Myometrial cell (primary cell): ENCODE measurements around the gene SESTD1. TPM values are rescaled to one million over a fixed set of nuclear protein-coding genes. Genes with fewer than 3 reads are reported as not detected.

Experiments used
- total RNA-seq: library from RNA; depleted of rRNA; stranded (reverse); fragments of >200 nt; gene quantifications from 2 replicates; pipeline ENCODE4 v1.2.3, GENCODE V29; 2015

Gene SESTD1
- total RNA-seq: 6.4 and 9.8 TPM in 2 replicates

GRCh38 chr2:179264368-179265081 is at the start of gene SESTD1:
Gene SESTD1 (minus strand): TSS chr2:179264832. CDS start chr2:179191841, 72,991 bp downstream.

Other genes starting within 250 kb of the SESTD1 start
- not detected in 2 replicates for gene CCDC141, start 214.7 kb downstream of the SESTD1 start, total RNA-seq